GM12878 (cell line): ENCODE measurements around the gene CLDN6. TPM values are rescaled to one million over a fixed set of nuclear protein-coding genes. Genes with fewer than 3 reads are reported as not detected.

Experiments
- ATAC-seq: fragments of 200-7000 bp; cut with Tn5 transposase; 3 replicates; pipeline ENCODE4 v1.9.1; 2020; ENCODE audit warnings: mild to moderate bottlenecking, moderate library complexity
- BruUV-seq: library from RNA; stranded (reverse); fragments of 400-500 nt; replicated peaks from 2 replicates; lab custom pipeline; 2021; lab: Mats Ljungman, UMichigan
- CTCF ChIA-PET: fragments of 300-600 bp; sonication (Branson Sonifier 250); formaldehyde crosslinking; extraction: SDS; loops from one replicate; lab custom pipeline; 2021; ENCODE audit warnings: inconsistent platforms; lab: Yijun Ruan, JAX
- POLR2A ChIA-PET: fragments of 350-600 bp; formaldehyde crosslinking; extraction: SDS; loops from one replicate; lab custom pipeline; 2021; ENCODE audit warnings: inconsistent platforms; lab: Charles Lee
- RAD21 ChIA-PET: fragments of 300-600 bp; sonication (Branson Sonifier 250); formaldehyde crosslinking; loops from one replicate; lab custom pipeline; 2023; ENCODE audit warnings: antibody characterized with exemption; ENCODE audit not compliant: unreplicated experiment; lab: Charles Lee
- SMC1A ChIA-PET: fragments of 300-600 bp; sonication (Branson Sonifier 250); formaldehyde crosslinking; loops from one replicate; lab custom pipeline; 2023; ENCODE audit not compliant: unreplicated experiment, uncharacterized antibody; lab: Charles Lee
- DNase-seq: peaks from one replicate; pipeline ENCODE4 v3.0.0-alpha.2; 2011; ENCODE audit warnings: low read depth, low spot score
- FAIRE-seq: peaks from 3 replicates; lab custom pipeline; 2011; peaks lifted over from hg19 to GRCh38; lab: Jason Lieb, UNC
- H2AFZ ChIP-seq: 2 replicates; pipeline ENCODE4 v1.6.0; 2011; ENCODE audit warnings: low read depth, low read length, control low read depth; ENCODE audit not compliant: control insufficient read depth
- H3K27ac ChIP-seq: 2 replicates; pipeline ENCODE4 v1.5.1; 2011; ENCODE audit warnings: control low read depth; ENCODE audit not compliant: control insufficient read depth, insufficient read depth
- H3K27me3 ChIP-seq, 2 experiments: replicated peaks in 1 of 2; 2 replicates each; pipeline versions ENCODE4 v1.6.0 to v1.6.1; 2011; ENCODE audit warnings: low read length in 1 of 2; ENCODE audit not compliant: control insufficient read depth in 2 of 2, insufficient read depth in 2 of 2
- H3K36me3 ChIP-seq, 2 experiments: 2 replicates each; pipeline ENCODE4 v1.5.1; 2011; ENCODE audit warnings: low read length in 1 of 2; ENCODE audit not compliant: control insufficient read depth in 2 of 2, insufficient read depth in 2 of 2
- H3K4me1 ChIP-seq: 2 replicates; pipeline ENCODE4 v1.6.1; 2011; ENCODE audit warnings: mild to moderate bottlenecking, low read length, moderate library complexity, mixed read lengths; ENCODE audit not compliant: control insufficient read depth, insufficient read depth
- H3K4me2 ChIP-seq: 2 replicates; pipeline ENCODE4 v1.6.0; 2011; ENCODE audit warnings: control low read depth; ENCODE audit not compliant: control insufficient read depth, insufficient read depth
- H3K4me3 ChIP-seq: fragments of 200-600 bp; sonication (generic); 2 replicates; pipeline ENCODE4 v1.5.1; 2016
- H3K79me2 ChIP-seq: 2 replicates; pipeline ENCODE4 v1.6.0; 2011; ENCODE audit warnings: low read length; ENCODE audit not compliant: control insufficient read depth, insufficient read depth
- H3K9ac ChIP-seq: 2 replicates; pipeline ENCODE4 v1.8.0; 2011; ENCODE audit warnings: low read length, control low read depth, mixed read lengths; ENCODE audit not compliant: control insufficient read depth, insufficient read depth
- H3K9me3 ChIP-seq: replicated peaks from 3 replicates; pipeline ENCODE4 v1.5.1; 2011; ENCODE audit warnings: mild to moderate bottlenecking, low read length; ENCODE audit not compliant: control insufficient read depth, insufficient read depth
- H4K20me1 ChIP-seq: 2 replicates; pipeline ENCODE4 v1.6.0; 2011; ENCODE audit not compliant: control insufficient read depth, insufficient read depth
- BCL3 ChIP-seq: IDR thresholded peaks from 2 replicates; pipeline ENCODE4 v1.6.1; 2011; ENCODE audit warnings: borderline replicate concordance, low read depth, mild to moderate bottlenecking, moderate library complexity, low read length; ENCODE audit not compliant: insufficient read depth, poor library complexity, severe bottlenecking
- CUX1 ChIP-seq: IDR thresholded peaks from 2 replicates; pipeline ENCODE4 v1.6.1; 2012; ENCODE audit warnings: improper control_type of control experiment, low read depth, low read length; ENCODE audit not compliant: insufficient replicate concordance
- MLLT1 ChIP-seq: fragments of 450-650 bp; IDR thresholded peaks from 2 replicates; pipeline ENCODE4 v1.6.1; 2016; ENCODE audit warnings: mild to moderate bottlenecking
- NFIC ChIP-seq: IDR thresholded peaks from 2 replicates; pipeline ENCODE4 v1.6.1; 2012; ENCODE audit warnings: low read depth, mild to moderate bottlenecking, inconsistent platforms, low read length, moderate library complexity
- WGBS: methylation state at CpG from one replicate; pipeline ENCODE4 v1.1.6; 2016; ENCODE audit warnings: low lambda C conversion rate; ENCODE audit not compliant: insufficient replicate concordance, insufficient coverage; ENCODE audit errors: missing lambda C conversion rate; 5-methylcytosine and 5-hydroxymethylcytosine counted together
- in situ Hi-C: fragments of 300-500 bp; cut with MboI; formaldehyde crosslinking; loops from 9 replicates; pipeline ENCODE4 v1.14.3; 2018; ENCODE audit warnings: mixed read lengths
- intact Hi-C: fragments of 100-400 bp; cut with micrococcal nuclease; formaldehyde crosslinking; loops from one replicate; pipeline ENCODE4 v1.14.2; 2022; ENCODE audit not compliant: unreplicated experiment
- polyA plus RNA-seq, 11 experiments: library from polyadenylated mRNA; depleted of rRNA in 4 of 11; unstranded in 6 of 11; stranded (reverse) in 5 of 11; fragments of >200 nt; fragmentation: Nextera tagmentation in 4 of 11; fragmentation: Illumina TruSeq in 1 of 11; extraction: Ambion mirVana in 4 of 11; extraction: Trizol in 1 of 11; gene quantifications; 1 replicate in 1 of 11; 2 replicates in 10 of 11; pipeline versions ENCODE4 v1.2.1 to v1.2.3, GENCODE V29; 2011 to 2016; ENCODE audit warnings: inconsistent platforms in 2 of 11, missing spikeins in 2 of 11, low read depth in 1 of 11
- total RNA-seq, 4 experiments: library from RNA; depleted of rRNA in 3 of 4; stranded (reverse); fragments of >200 nt in 3 of 4; fragmentation: Illumina TruSeq in 1 of 4; extraction: Trizol in 1 of 4; gene quantifications; 2 replicates each; pipeline versions ENCODE4 v1.2.1 to v1.2.3, GENCODE V29; 2013 to 2021

The CLDN6 gene
- total and polyA plus RNA-seq, 10 of the 15 experiments (the other 5 are each of a cell fraction or from before 2014, with no cell fraction given) = 0.15 to 0.26 (median 0.23) TPM; not detected in 7

GRCh38 chr16:3015865-3016521 lies 2.0 kb downstream of the CLDN6 start:
- H3K4me1 ChIP-seq = peaks cover 4% of the 10 kb centered on the region
- peaks cover 0 to 10% of the 10 kb centered on the region in 2 experiments; a peak in 3 of 4 replicates for H3K27me3 ChIP-seq
- no TSS peak for BruUV-seq
- DNase-seq = no peak
- no peak for TF ChIP-seq BCL3
- TF ChIP-seq NFIC = no peak
- TF ChIP-seq MLLT1 = no peak
- TF ChIP-seq CUX1 = no peak
- no peaks in the 10 kb centered on the region for H3K9me3 ChIP-seq
- no peak overlapping the region for H3K4me2 ChIP-seq
- FAIRE-seq = no peak
- H4K20me1 ChIP-seq = no peaks in the 10 kb centered on the region
- ChIA-PET RAD21 (no interaction called here), CTCF (no interaction called here), SMC1A (interaction anchor here (1.0 kb wide), 1 partner anchor 12 kb away, joined by 3 read pairs; no protein-coding TSS in a partner anchor), POLR2A (no interaction called here)
- H3K79me2 ChIP-seq = no peaks in the 10 kb centered on the region
- no peaks in the 10 kb centered on the region for H3K36me3 ChIP-seq
- no peak overlapping the region for H3K9ac ChIP-seq
- in situ Hi-C loops (no loop called here), intact Hi-C loops (no loop called here)
- ATAC-seq = no peak
- H2AFZ ChIP-seq = no peak overlapping the region
- whole genome bisulfite sequencing = 56% methylated on average over 13 of the region's 13 CpGs
- no peak overlapping the region for H3K27ac ChIP-seq
- no peak overlapping the region for H3K4me3 ChIP-seq
